DMS 273 (cell line): ENCODE data around the gene TCF7L2.

Experiments used
- DNase-seq: peaks from one replicate; lab custom pipeline; 2025; ENCODE audit not compliant: unreplicated experiment; lab: John Stamatoyannopoulos, UW

TCF7L2 gene

DNA sequence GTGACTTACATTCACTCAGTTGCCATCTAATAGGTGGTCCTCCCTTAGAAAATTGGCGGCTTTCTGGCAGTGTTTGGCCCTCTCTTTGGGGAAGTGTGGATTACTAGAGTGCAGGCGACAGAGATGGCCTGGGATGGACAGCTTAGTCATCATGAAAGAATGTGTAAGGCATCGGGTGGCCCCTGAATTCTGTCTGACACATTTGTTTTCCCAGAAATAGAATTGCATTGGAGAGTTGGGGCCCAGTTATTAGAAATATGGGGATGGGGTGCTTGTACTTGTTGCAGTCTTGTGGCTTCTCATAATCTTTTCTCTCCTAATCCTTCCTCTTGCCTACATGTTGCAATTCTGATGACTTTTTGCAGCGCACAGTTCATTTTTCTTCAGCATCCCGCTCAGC is 13.8 kb downstream of the TCF7L2 start:
- no peak for DNase-seq

DNA sequence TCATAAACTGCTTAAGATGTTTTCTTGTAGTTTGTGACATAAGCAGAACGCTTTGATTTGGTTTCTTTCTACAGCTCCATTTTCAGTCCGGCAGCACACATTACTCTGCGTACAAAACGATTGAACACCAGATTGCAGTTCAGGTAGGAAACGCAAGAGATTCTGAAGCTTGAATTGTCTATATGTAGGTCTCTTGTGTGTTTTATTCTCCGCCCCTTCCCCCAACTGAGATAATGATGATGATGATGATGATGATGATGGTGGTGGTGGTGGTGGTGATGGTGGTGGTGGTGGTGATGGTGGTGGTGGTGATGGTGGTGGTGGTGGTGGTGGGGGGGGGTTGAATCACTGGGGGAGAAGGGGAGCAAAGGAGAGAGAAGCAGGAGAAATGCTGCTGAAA is 14.4 kb downstream of the TCF7L2 start:
- DNase-seq, result no peak

DNA sequence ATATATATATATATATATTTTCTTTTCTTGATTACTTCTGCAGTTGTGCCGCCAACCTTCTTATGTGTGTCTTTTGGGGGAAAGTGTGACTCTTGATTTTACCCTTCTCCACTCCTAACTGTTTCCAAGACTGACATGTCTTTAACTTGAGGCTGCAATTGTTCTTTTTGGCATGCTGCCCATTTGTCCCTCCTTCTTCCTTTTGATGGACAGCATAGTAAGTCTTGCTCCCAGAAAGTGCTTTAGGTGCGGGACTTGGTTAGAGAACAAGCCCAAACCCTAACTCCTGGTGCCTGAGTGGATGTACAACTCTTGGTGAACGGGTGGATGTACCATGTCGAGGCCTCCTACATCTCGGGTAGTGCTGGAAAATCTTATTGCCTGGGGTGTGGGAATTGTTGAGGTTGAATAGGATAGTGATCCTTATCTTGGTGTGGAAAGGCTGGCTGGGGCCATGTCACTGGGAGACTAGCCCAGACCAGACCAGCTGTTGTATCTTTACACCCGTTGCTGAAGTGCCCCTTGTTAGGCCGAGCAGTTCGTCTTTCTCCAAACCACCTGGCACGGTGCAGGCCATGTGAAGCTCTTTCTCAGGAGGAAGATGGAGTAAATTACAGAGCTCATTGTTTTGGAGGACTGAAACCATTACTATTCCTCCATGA is 16.3 kb downstream of the TCF7L2 start:
- DNase-seq, result peak; percentile 81

DNA sequence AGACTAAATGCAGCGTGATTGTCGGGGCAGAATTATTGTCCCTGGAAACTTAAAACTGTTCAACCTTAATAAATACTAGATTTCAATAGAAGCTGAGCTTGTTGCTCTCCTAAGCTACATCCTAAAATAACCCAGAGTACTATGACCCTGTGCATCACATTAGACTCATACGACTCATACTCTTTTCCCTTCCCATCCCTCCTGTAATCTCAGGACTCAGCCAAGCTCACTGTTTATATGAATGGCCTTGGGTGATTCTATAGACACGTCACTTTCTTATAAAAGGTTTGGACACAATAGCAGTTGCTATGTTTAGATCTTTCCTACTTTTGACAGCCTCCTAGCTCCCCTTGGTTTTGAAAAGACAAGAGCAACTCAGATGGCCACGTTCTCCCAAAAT is 17.2 kb downstream of the TCF7L2 start:
- DNase-seq, result no peak

DNA sequence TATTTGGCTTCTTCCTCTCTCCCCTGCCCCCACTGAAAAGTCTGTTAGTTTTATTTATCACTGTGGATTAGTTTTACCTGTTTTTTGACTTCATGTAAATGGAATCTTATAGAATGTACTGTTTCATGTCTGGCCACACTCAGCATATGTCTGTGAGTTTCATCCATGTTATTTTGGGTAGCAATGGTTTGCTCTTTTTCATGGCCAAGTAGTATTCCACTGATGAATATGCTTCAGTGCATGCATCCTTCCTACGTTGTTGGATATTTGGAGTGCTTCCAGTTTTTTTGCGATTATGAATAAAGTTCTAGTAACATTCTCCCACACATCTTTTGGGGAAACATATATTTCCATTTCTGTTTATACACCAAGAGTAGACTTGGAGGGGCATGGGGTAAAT is 19.1 kb downstream of the TCF7L2 start:
- no peak for DNase-seq

DNA sequence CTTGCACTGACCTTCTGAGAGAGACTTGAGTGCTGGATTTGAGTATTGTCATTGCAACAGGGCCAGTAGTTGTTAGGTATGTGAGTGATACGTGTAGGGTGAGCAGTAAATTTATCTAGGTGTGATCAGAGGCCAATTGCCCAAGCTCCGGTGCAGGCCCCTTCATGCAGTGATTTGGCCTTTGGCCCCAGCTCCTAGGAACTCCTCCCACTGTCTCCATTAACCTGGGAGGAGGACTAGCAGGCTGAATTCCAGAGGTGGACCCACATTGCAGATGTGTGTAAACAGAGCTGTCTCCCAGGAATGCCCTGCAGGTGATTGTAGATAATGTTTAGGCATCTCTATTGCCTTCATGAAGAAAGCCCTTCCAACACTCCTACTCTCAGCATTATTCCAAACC is 19.5 kb downstream of the TCF7L2 start:
- DNase-seq, result no peak

DNA sequence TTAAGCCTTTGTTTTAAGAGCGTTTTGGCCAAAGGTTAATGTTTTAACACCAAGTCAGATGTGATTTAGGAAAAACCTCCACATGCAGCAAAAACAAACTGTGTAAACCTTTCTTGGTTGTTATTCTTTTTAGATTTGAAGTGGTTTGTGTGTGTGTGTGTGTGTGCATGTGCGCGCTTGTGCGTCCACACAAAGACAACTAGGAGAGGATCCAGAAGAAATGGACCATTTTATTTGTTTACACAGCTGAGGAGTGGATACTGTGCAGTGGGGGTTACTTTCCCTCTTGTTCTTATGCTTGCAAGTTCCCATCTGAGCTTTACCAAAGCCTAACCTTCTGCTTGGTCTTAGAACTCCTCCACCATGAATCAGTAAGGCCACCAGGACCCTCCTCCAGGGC is 20.0 kb downstream of the TCF7L2 start:
- no peak for DNase-seq

DNA sequence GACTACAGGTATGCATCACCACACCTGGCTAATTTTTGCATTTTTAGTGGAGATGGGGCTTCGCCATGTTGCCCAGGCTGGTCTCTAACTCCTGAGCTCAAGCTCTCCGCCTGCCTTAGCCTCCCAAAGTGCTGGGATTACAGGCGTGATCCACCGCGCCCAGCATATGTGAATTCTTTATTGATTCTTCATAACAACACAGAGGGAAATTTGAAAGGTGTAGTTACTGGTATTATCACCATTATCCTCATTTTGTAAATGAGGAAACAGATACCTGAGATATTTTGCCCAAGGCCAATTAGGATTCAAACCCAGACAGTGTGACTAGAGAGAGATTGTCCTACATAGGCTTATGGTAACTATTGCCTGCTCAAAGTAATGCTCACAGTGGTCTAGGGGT is 22.6 kb downstream of the TCF7L2 start:
- no peak for DNase-seq

DNA sequence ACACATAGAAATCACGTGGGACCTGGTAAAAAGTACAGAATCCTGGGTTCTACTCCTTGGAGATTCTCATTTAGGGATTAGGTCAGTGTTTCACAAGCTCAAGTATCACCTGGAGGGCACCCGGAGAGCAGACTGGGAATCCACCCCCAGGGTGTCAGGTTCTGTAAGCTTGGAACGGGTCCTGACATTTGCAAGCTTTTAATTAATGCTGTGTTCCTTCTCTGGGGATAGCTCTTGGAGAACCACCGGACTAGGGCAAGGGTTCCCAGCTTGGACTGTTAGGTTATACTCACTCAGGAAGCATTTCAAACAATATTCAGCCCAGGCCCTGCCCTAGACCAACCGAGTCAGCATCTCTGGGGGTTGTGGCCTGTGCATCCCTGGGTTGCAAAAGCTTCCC is 23.0 kb downstream of the TCF7L2 start:
- DNase-seq, result peak; percentile 12

DNA sequence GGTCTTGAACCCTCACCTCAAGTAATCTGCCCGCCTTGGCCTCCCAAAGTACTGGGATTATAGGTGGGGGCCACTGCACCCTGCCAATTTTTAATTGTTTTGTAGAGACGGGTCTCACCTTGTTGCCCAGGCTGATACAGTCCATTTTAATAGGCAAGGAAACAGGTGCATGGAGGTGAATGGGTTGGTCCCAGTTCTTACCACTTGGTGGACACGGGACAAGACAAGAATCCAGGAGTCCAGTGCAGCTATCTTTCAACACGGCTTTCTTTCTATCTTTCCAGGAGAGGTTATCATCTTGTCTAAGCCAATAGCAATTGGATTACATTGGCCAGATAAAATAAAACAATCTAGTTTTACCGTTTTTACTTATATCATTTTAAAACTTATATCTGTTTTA is 23.8 kb downstream of the TCF7L2 start:
- no peak for DNase-seq

DNA sequence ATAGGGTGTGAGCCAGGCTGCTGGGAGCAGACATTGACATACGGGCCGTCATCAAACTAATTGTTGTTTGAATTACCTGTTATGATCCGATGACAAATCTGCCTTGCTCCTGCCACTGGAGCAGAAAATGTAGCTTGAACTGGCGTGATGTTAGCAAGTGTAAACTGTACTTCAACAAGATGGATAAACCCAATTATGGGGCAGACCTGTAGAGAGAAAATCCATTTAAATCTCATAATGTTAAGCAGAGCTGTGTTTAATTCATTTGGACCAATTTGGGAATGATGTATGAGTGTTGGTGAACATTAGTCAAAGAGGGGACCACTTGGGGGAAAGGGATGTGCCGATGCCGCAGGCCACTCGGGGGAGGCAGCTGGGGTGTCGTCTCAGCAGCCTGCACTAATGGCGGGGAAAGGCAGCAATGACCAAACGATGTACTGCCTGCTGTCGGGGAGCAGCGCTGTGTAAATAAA is 27.4 kb downstream of the TCF7L2 start:
- DNase-seq, result no peak

DNA sequence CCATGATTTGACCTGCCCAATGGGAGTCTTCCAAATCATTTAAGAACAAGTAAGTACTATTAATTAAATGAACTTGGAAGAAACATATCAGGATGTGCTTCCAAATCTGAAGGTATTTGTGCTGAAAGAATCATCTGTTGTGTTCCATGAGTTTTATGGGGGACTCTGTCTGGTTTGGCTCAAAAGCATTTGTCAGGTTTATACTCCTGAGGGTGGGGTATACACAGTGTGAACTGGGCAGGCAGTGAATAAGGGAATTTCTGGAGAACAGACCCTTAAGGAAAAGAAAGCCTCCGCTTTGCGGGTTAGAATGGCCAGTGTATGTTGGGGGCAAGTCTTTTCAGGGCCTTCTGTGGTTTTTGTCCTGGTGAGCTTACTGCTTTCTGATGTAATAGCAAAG is 29.9 kb downstream of the TCF7L2 start:
- DNase-seq, result no peak

DNA sequence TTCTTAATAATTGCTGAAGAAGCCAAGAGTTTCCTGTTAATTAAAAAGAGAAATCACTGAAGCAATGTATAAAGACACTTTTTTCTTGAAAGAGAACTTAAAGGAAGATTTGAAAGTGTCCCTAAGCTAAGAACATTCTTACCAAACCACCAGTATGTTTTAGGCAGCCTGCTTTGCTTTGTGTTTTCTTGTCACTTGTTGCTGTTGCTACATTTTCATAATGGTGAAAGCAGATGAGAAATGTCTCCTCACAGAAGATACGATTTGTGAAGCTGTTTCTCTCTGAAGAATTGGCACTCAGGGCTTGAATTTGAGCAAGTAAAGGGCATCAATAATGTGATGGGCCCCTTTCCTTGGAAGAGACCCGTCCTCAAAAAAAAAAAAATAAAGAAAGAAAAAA is 30.9 kb downstream of the TCF7L2 start:
- no peak for DNase-seq

DNA sequence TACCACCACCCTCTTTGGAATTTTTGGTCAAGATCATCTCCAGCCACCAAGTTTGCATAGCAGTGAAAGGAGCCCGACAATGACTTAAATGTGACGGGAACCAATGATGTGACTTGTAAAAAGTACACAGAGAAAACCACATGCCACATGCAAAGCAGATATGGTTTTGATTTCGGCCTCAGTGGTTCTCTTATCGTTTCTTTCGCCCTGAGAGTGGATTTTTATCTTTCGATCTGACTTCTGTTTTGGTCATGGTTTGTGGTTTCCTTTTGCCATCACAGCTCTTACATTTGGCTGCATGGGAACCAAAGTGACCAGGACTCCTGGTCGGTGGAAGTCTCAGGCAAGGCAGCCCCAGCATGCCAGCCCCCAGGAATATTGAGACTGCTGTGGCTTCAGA is 31.5 kb downstream of the TCF7L2 start:
- DNase-seq, result no peak

DNA sequence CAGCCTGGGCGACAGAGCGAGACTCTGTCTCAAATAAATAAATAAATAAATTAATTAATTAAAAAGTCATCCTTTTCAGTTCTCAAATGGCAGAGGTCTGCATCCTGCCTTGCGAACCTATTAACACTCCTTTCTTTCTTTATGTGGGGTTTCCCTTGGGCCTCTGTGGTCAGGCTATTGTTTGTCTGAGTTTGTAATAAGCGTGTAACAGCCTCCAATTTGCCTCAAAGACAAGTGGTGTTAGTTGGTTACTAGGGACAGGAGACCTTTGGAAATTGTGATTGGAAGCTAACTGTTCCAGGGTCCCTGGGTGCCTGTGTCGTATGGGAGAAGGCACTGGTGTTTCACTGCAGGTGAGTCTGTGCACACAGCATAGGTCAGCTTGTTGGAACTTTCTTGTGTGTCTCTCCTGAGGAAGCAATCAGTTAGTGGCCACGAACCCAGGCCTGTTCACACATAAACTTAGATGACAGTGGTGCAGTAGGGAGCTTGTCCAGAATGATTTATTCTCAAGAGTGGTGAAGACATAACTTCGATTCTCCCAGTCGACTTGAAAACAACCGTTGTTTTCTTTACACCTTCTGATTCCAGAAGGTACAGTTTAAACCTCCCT is 33.5 kb downstream of the TCF7L2 start:
- DNase-seq, result no peak

DNA sequence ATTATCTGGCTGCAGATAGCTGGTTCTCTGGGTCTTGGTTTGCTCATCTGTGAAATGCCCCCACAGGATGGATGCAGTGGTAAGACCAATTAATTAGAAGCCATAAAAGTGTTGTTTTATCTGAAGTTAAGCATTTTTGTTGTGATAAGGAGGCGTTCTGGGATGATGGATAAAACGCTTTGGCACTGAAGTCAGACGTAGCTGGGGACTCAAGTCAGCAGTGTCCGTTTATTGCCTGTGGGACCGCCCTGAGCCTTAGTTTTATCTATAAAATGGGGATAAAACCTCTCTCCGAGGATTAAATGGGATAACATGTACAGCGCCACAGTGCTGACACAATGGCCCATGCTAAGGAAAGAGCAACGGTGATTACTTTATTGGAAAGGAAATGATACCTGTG is 34.7 kb downstream of the TCF7L2 start:
- DNase-seq, result no peak

DNA sequence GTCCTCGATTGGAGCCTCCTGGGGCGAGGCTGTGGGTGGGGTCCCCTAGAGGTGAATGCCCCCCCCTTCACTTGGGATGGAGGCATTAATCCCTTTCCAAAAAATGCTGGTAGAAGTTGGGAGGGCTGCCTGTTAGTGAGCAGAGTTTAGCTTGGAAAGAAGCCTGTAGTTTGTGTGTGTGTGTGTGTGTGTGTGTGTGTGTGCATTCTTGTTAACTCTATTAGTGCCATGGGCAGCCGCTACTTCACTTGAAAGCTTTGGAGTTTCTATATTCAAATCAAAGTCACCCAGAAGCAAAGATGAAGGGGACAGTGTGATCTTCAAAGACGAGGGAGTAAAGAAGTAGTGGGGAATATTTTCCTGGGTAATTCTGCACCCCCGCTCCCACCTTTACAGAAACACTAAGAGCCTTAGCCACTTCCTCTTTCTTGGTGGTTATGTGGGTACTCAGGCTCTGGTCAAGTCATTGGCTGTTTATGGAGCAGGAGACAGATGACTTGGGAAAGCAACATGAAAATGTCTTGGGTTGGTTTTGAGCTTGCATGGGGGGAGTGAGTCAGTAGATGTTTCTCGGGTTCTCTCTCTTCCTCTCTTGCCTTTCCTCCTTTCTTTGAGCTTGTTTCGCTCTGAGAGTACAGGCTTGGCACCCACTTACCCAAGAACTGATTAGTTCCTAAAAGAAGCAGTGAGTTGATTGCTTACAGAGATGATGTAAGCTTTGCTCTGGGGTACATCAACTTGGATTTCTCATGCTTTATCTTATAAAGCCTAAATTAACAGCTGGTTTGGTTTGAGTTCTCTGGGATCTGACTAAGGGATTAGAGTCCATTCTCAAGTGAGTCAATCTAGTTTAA is 35.9 kb downstream of the TCF7L2 start:
- no peak for DNase-seq

DNA sequence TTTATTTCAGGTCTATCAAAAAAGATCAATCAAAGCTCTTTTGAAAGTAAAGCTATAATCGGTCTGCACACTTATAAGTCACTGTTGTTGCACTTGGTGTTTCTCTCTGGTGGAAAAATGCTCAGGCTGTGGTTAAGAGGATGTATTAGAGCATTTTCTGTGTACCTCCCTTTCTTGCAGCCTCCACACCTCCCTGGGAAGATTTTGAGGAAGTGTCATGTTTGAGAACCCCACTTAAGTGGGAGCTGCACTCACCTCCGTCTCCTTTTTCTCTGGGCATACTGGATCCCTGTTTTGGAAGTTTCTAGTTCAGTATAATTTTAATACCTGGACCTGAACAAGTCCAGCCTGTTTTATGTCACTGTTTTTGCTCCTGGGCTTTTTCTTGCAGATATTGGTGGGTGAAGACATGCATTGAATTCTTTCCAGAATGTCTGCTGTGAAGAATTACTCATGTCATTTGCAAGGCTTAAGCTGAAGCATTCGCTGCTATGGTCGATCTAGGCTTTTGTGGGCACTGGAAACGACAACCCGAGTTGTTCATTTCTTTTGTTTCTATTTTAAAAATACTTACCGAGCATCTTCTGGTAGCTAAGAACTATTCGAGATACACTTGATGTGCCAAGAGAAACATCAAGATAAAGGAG is 36.6 kb downstream of the TCF7L2 start:
- DNase-seq, result no peak

DNA sequence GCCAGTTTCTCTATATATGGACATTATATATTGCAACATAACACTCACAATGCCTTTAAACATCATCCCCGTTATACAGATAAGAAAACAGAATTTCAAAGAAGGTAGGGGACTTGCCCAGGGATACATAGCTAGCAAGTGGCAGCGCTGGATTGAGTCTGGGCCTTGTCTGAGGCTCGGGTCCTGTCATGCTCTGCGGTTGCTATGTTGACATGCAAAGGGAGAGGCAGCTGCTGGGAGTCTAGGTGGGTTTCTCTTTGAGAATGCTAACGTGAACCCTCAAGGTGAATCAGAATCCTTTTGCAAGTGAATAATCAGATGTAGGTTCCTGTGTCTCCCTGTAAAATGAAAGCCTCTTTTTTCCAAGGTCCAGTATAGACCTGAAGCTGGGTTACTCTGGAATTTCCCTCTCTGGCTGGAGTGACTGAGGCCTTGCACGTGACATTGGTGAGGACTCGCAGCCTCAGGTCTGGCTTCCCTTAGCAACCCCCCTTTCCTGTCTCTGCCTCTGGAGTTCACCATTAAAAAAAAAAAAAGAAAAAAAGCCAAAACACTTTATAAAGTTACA is 38.9 kb downstream of the TCF7L2 start:
- no peak for DNase-seq

DNA sequence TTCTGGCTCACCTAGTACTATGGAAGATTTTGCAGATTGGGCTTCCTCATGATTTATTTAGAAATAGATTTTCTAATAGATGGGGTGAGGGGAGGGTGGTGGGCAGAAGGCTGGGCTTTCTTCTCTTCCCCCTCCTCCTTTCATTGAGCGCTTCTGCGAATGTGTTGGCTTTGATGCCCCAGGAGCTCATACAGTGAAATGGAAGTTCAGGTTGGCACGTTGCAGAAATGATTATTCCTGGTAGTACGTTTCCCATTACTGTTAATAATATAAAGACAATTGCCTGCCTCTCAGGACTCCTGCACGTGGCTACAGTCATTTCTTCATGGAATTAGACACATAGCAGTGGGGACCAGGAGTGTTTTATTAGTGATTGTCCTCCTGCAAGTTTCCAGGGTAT is 39.8 kb downstream of the TCF7L2 start:
- no peak for DNase-seq

DNA sequence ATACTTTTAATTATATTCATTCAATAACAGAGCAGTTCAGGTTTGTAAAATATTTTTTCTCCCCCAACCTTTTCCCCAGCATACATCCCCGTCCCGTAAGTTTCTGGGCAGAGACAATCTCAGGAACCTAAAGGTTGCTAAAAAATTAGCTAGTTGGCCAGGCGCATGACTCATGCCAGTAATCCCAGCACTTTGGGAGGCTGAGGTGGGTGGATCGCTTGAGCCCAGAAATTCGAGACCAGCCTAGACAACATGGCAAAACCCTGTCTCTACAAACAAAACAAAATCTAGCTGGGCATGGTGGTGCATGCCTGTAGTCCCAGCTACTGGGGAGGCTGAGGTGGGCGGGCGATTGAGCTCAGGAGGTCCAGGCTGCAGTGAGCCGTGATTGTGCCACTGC is 40.2 kb downstream of the TCF7L2 start:
- DNase-seq, result no peak
